Stimulated activated CD8-positive, alpha-beta memory T cell treated with anti-CD3 and anti-CD28 coated beads, Interleukin-12 subunit alpha, Interleukin-12 subunit beta, amount 100 ng/mL, for 1 hour (primary cell): ENCODE results near the gene OR14I1.

Source experiments
- DNase-seq: peaks from one replicate; pipeline ENCODE4 v3.0.0-alpha.2; 2020; ENCODE audit warnings: low read depth

The OR14I1 gene

DNA sequence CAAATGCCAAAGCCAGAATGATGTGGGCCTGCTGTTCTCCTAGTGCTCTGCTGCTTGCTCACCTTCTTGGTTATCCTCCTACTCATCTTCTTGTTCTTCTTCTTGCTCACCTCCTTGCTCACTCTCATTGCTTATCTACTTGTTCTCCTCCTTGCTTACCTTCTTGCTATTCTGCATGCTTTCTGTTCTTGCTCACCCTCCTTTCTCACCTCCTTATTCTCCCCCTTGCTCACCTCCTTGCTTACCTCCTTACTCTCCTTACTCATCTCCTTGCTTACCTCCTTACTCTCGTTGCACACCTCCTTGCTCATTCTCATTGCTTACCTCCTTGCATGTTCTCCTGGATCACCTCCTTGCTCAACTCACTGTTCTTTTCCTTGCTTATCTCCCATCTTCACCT lies at the start of gene OR14I1:
OR14I1 (minus strand) TSS at position 53 of the 400 bp plus-strand sequence.
- no peak for DNase-seq

- DNase-seq = no peak
Observed at GRCh38 chr1:248751635-248752034, 49.1 kb upstream of the OR14I1 start.

- no peak for DNase-seq
Observed at GRCh38 chr1:248751142-248751541, 48.6 kb upstream of the OR14I1 start.

DNA sequence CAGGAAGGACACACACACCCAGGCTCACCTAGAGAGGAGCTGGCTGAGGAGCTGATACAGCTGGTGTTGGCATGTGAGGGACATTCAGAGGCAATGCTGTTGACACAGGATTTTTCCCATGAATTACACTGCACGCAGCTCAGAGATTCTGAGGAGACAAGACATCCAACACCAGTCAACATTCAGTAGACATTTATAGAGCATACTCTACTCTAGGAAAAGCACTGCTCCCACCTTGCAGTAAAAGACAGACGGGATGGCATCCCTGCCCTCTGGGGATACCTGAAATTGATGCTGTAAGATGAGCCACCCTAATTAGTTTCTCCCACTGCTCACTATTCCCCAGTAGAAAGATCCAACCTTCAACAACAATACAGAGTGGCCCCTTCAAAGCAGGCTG lies 47.9 kb upstream of the OR14I1 start:
- DNase-seq = no peak

- DNase-seq = no peak
Observed at GRCh38 chr1:248748211-248748610, 45.6 kb upstream of the OR14I1 start.

DNA sequence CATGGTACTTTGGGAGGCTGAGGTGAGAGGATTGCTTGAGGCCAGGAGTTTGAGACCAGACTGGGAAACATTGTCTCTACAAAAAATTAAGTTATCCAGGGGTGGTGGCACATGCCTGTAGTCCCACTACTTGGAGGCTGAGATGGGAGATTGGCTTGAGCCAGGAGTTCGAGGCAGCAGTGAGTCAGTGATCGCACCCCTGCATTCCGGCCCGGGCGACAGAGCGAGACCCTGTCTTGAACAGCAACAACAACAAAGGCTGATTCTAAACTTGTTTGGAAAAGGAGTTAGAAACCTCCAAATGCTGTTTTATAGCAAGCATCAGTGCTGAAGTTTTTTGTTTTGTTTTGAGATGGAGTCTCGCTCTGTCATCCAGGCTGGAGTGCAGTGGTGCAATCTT lies 38.3 kb upstream of the OR14I1 start:
- no peak for DNase-seq

- no peak for DNase-seq
Observed at GRCh38 chr1:248739572-248740205, 37.1 kb upstream of the OR14I1 start.

GRCh38 chr1:248737457-248737856 lies 34.9 kb upstream of the OR14I1 start:
- DNase-seq = no peak

GRCh38 chr1:248736977-248737376 lies 34.4 kb upstream of the OR14I1 start:
- DNase-seq = no peak

DNA sequence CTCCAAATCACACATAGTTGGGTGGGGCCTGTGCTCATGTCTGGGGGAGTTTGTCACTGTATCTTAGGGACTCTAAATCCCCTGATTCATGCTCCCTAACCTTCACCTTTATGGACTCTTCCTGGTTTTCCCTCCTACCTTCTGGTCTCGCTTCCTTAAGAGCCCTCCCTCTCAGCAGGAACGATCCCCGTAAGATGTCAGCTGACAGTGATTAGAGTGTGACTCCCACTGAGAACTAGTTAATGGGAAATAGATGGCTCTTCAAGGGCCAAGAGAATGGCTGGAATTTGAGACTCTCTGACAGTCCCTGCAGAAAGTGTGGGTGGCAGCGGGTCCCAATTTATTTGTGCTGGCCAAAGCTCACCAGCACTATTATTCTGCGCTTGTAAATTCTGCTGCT lies 31.0 kb upstream of the OR14I1 start:
- DNase-seq = no peak

- no peak for DNase-seq
Observed at GRCh38 chr1:248730507-248731335, 28.2 kb upstream of the OR14I1 start.

- no peak for DNase-seq
Observed at GRCh38 chr1:248714248-248714647, 11.7 kb upstream of the OR14I1 start.

DNA sequence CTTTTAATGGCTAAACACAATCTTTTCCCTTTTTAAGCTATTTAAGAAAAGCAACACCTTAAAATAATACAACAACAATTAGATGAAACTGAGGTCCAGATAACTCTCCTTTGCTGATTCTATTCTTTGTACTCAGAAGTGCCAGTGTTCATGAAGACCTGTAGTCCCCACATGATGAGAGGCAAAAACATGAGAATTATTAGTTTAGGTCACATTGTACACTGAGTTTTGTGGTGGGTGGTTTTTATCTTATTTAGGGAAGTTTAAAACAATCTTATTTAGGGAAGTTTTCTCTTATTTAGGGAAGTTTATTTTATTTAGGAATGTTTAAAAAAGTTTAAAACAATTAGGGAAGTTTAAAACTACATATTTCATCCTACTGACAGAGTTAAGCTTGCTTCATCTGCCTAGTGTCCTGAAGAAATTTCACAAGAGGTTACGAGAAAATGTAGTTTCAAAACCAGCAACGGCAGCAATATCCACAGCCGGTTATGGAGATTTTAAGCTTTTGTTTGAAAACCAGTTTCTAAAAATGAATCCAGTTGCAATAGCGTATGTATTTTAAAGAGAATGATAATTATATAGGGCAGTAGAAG lies 7.8 kb upstream of the OR14I1 start:
- DNase-seq = no peak

GRCh38 chr1:248704606-248705005 lies 2.0 kb upstream of the OR14I1 start:
- DNase-seq = no peak

GRCh38 chr1:248703674-248704073 lies 1.1 kb upstream of the OR14I1 start:
- no peak for DNase-seq

GRCh38 chr1:248699099-248699498 lies 3.5 kb downstream of the OR14I1 start:
- no peak for DNase-seq

DNA sequence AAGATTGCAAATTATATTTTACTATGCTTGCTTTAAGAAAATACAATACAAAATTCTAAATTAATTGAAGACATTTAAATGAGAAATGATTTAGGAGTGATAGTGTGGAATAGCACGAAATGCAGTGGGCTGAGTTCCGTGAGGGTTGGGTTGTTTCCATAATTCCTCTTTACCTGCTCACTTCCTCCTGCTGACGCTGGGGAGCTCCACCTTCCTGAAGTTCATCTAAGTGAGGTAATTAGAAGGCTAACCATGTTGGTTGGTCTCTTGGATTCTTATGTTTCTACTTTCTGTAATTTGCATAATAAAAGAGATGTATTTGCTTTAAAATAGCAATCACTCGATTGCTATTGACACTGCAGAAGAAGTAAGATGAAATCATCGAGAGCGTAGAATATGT lies 4.7 kb downstream of the OR14I1 start:
- DNase-seq = no peak

- DNase-seq = no peak
Observed at GRCh38 chr1:248696774-248697173, 5.8 kb downstream of the OR14I1 start.

DNA sequence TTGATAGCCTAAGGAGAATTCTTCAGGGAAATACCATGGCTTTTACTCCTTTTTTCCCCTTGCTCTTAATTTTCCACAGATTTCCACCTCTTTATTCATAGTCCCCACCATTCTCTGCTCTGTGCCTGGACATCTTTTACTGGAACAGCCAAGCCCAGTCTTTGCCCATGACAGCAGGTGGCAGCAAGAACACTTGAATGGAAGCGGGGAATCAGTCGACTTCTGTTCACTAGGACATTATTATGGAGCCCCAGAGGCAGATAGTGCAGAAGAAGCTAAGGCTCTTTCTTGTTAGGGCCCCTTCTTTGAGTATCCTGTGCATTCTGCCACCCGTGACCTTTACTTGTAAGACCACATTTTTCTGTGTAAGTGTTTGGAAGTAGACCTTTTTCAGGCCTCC lies 6.3 kb downstream of the OR14I1 start:
- no peak for DNase-seq

- no peak for DNase-seq
Observed at GRCh38 chr1:248695451-248696132, 7.0 kb downstream of the OR14I1 start.

DNA sequence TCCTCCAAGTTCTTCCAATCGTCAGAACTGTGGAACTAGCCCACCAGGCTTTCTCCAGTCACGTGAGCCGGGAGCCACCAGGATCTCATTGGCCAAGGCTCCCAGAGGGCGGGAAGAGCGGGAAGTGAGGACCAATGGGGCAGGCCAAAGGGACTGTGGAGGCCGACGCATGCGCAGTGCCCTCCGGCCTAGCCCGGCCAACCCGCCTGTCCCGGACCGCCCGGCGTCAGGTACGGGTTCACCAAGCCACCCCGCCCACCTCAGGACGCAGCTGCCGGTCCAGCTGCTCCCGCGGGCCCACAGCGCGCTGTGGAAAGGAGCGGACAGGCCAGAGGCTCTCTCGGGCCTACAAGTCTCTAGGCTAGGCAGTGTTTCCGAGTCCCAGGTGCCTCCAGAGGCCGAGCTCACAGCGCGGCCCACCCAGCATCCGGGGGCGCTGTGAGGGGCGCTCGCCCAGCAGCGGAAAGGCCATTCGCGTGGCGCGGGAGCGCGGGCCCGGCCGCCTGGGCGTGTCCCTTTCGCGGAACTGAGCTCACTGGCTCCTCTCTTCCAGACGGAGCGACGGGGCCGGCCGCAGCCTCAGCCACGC lies 10.9 kb downstream of the OR14I1 start:
- no peak for DNase-seq
